HepG2 (cell line): ENCODE data around the gene MSANTD2. TPM values are rescaled to one million over a fixed set of nuclear protein-coding genes. Genes with fewer than 3 reads are reported as not detected.

Experiments used
- ATF1 ChIP-seq: IDR thresholded peaks from 2 replicates; pipeline ENCODE4 v1.6.1; 2016; ENCODE audit warnings: mild to moderate bottlenecking, control low read depth
- FLYWCH1 ChIP-seq: sonication (generic); formaldehyde crosslinking; IDR thresholded peaks from 2 replicates; pipeline ENCODE4 v1.8.1; 2023; ENCODE audit warnings: mild to moderate bottlenecking, missing genetic modification reagents
- GZF1 ChIP-seq: sonication (generic); formaldehyde crosslinking; IDR thresholded peaks from 2 replicates; pipeline ENCODE4 v1.5.1; 2020; ENCODE audit warnings: mild to moderate bottlenecking, missing genetic modification reagents
- HOXA5 ChIP-seq: sonication (generic); formaldehyde crosslinking; IDR thresholded peaks from 2 replicates; pipeline ENCODE4 v1.4.0; 2020; ENCODE audit warnings: missing genetic modification reagents
- KDM6A ChIP-seq: IDR thresholded peaks from 2 replicates; pipeline ENCODE4 v1.6.1; 2016; ENCODE audit warnings: low read depth
- REST ChIP-seq, 2 experiments: IDR thresholded peaks; 2 replicates each; pipeline ENCODE4 v1.6.1; 2011 to 2012; ENCODE audit warnings: low read length in 2 of 2, borderline replicate concordance in 1 of 2, low read depth in 1 of 2, mild to moderate bottlenecking in 1 of 2, moderate library complexity in 1 of 2
- SOX13 ChIP-seq, 3 experiments: fragments of 450-650 bp in 1 of 3; sonication (generic) in 1 of 3; formaldehyde crosslinking in 1 of 3; IDR thresholded peaks in 2 of 3; conservative IDR thresholded peaks in 1 of 3; 2 replicates each; pipeline versions ENCODE4 v1.5.0 to v1.6.1; 2016 to 2020; ENCODE audit warnings: antibody characterized with exemption in 1 of 3, mild to moderate bottlenecking in 1 of 3, missing compliant biosample characterization in 1 of 3, missing genetic modification reagents in 1 of 3, moderate library complexity in 1 of 3
- ZBTB1 ChIP-seq: sonication (generic); formaldehyde crosslinking; IDR thresholded peaks from 2 replicates; pipeline ENCODE4 v1.4.0; 2020; ENCODE audit warnings: missing genetic modification reagents, borderline replicate concordance
- ZNF232 ChIP-seq: sonication (generic); formaldehyde crosslinking; IDR thresholded peaks from 2 replicates; pipeline ENCODE4 v1.4.0; 2020; ENCODE audit warnings: missing genetic modification reagents, borderline replicate concordance
- ZNF451 ChIP-seq: sonication (generic); formaldehyde crosslinking; IDR thresholded peaks from 2 replicates; pipeline ENCODE4 v1.5.0; 2020; ENCODE audit warnings: mild to moderate bottlenecking, missing genetic modification reagents
- ZNF510 ChIP-seq: sonication (generic); formaldehyde crosslinking; IDR thresholded peaks from 2 replicates; pipeline ENCODE4 v1.4.0; 2020; ENCODE audit warnings: low read depth, mild to moderate bottlenecking, missing genetic modification reagents
- ZNF512B ChIP-seq: sonication (generic); formaldehyde crosslinking; IDR thresholded peaks from 2 replicates; pipeline ENCODE4 v1.5.1; 2020; ENCODE audit warnings: missing genetic modification reagents, mild to moderate bottlenecking, borderline replicate concordance
- ZNF552 ChIP-seq: sonication (generic); formaldehyde crosslinking; IDR thresholded peaks from 2 replicates; pipeline ENCODE4 v1.9.0; 2022; ENCODE audit warnings: missing genetic modification reagents, mild to moderate bottlenecking, borderline replicate concordance
- ZNF672 ChIP-seq: sonication (generic); formaldehyde crosslinking; IDR thresholded peaks from 2 replicates; pipeline ENCODE4 v1.8.1; 2022; ENCODE audit warnings: missing genetic modification reagents
- ZNF674 ChIP-seq: sonication (generic); formaldehyde crosslinking; IDR thresholded peaks from 2 replicates; pipeline ENCODE4 v1.5.0; 2020; ENCODE audit warnings: low read depth, mild to moderate bottlenecking, missing genetic modification reagents
- ZNF766 ChIP-seq: sonication (generic); formaldehyde crosslinking; IDR thresholded peaks from 2 replicates; pipeline ENCODE4 v1.5.0; 2020; ENCODE audit warnings: missing genetic modification reagents, borderline replicate concordance
- ZNF788 ChIP-seq: sonication (generic); formaldehyde crosslinking; IDR thresholded peaks from 2 replicates; pipeline ENCODE4 v1.5.0; 2020; ENCODE audit warnings: mild to moderate bottlenecking, missing genetic modification reagents, borderline replicate concordance
- ZNF800 ChIP-seq: sonication (generic); formaldehyde crosslinking; IDR thresholded peaks from 2 replicates; pipeline ENCODE4 v1.4.0; 2020; ENCODE audit warnings: missing genetic modification reagents
- ZNF850 ChIP-seq: sonication (generic); formaldehyde crosslinking; conservative IDR thresholded peaks from 2 replicates; pipeline ENCODE4 v1.9.0; 2021; ENCODE audit warnings: mild to moderate bottlenecking, missing genetic modification reagents
- polyA plus RNA-seq, 8 experiments: library from polyadenylated mRNA; depleted of rRNA in 3 of 8; stranded (reverse) in 7 of 8; unstranded in 1 of 8; fragments of >200 nt; fragmentation: Illumina TruSeq in 4 of 8; extraction: Trizol in 4 of 8; gene quantifications; 2 replicates each; pipeline versions ENCODE4 v1.2.1 to v1.2.3, GENCODE V29; 2011 to 2016; ENCODE audit warnings: low read depth in 4 of 8, missing spikeins in 1 of 8, mixed read lengths in 1 of 8; ENCODE audit not compliant: insufficient read depth in 1 of 8
- total RNA-seq, 5 experiments: library from RNA; depleted of rRNA; stranded (reverse); fragments of >200 nt; fragmentation: Illumina TruSeq; extraction: Trizol; gene quantifications; 2 replicates each; pipeline ENCODE4 v1.2.3, GENCODE V29; 2016; ENCODE audit warnings: low read depth in 1 of 5

Gene MSANTD2
- total and polyA plus RNA-seq, 2 of the 13 experiments (the other 11 are each of a cell fraction or from before 2014, with no cell fraction given): 8.7 to 10.1 TPM

GRCh38 chr11:124799348-124800225 is 619 bp downstream of the MSANTD2 start (continued):
- TF ChIP-seq REST (IDR thresholded peaks at IDR 0.05; ENCODE audit: borderline replicate concordance in 1 of 2, low read depth in 1 of 2, low read length in 2 of 2) (no peak), SOX13 (IDR thresholded peaks at IDR 0.05) (no peak), SOX13 (CRISPR knock-in tag; conservative IDR thresholded peaks at IDR 0.05 in 1 of 2, IDR thresholded peaks at IDR 0.05 in 1 of 2) (0 out of 4 replicates have a peak, but pooled peaks of 1 of the 2 experiments have one; percentile 25), FLYWCH1 (CRISPR knock-in tag) (no peak), ATF1 (no peak), KDM6A (no peak), ZNF800 (CRISPR knock-in tag) (peak; percentile 89), ZNF674 (0 out of 2 replicates have a peak, but pooled peaks have one; percentile 47), ZNF451 (0 out of 2 replicates have a peak, but pooled peaks have one; percentile 12), ZNF232 (CRISPR knock-in tag) (peak; percentile 56; the same call in 1 of the 2 replicates), ZBTB1 (CRISPR knock-in tag) (no peak), ZNF510 (CRISPR knock-in tag) (no peak), GZF1 (CRISPR knock-in tag) (peak; percentile 40; the same call in 1 of the 2 replicates), ZNF672 (CRISPR knock-in tag) (0 out of 2 replicates have a peak, but pooled peaks have one; percentile 1), ZNF788 (CRISPR knock-in tag) (no peak), ZNF850 (CRISPR knock-in tag) (no peak), HOXA5 (CRISPR knock-in tag) (peak; percentile 10; the same call in 1 of the 2 replicates), ZNF512B (CRISPR knock-in tag) (no peak), ZNF552 (CRISPR knock-in tag) (no peak), ZNF766 (CRISPR knock-in tag) (0 out of 2 replicates have a peak, but pooled peaks have one; percentile 17)
